Tongue (tissue), 2 donors: Measurements from ENCODE around the gene CCDC194. TPM values are rescaled to one million over a fixed set of nuclear protein-coding genes. Genes with fewer than 3 reads are reported as not detected.
"Not testable (repeated sequence)": the region's sequence is repeated elsewhere in the genome, so short reads cannot be mapped to it uniquely, and the experiment has no call there.

Experiments
- DNase-seq: peaks from one replicate; pipeline ENCODE4 v3.0.0-alpha.2; 2015
- total RNA-seq: library from RNA; depleted of rRNA; stranded (reverse); fragments of >200 nt; gene quantifications from one replicate; pipeline ENCODE4 v1.2.3, GENCODE V29; 2014

CCDC194 gene
- total RNA-seq, 1 donor from 2014 or later: not detected

- DNase-seq: peak; percentile 64
These were observed 23.9 kb downstream of the CCDC194 start for GRCh38 chr19:17370026-17370587.

GRCh38 chr19:17365361-17365760, 28.6 kb downstream of the CCDC194 start:
- no peak for DNase-seq

GRCh38 chr19:17363852-17364605, 30.0 kb downstream of the CCDC194 start:
- DNase-seq: not testable (repeated sequence)

GRCh38 chr19:17359905-17360800, 33.8 kb downstream of the CCDC194 start:
- DNase-seq: no peak

GRCh38 chr19:17358395-17358794, 35.6 kb downstream of the CCDC194 start:
- no peak for DNase-seq

- peak; percentile 31 for DNase-seq
These were observed 36.3 kb downstream of the CCDC194 start for GRCh38 chr19:17357724-17358123.

GRCh38 chr19:17357078-17357666, 36.8 kb downstream of the CCDC194 start:
- DNase-seq: no peak

GRCh38 chr19:17353386-17353785, 40.6 kb downstream of the CCDC194 start:
- no peak for DNase-seq

GRCh38 chr19:17352608-17353280, 41.3 kb downstream of the CCDC194 start:
- no peak for DNase-seq

GRCh38 chr19:17351815-17352435, 42.1 kb downstream of the CCDC194 start:
- no peak for DNase-seq

GRCh38 chr19:17348700-17349099, 45.3 kb downstream of the CCDC194 start:
- DNase-seq: peak; percentile 46

GRCh38 chr19:17347877-17348276, 46.1 kb downstream of the CCDC194 start:
- no peak for DNase-seq

GRCh38 chr19:17347361-17347760, 46.6 kb downstream of the CCDC194 start:
- no peak for DNase-seq

GRCh38 chr19:17346109-17346671, 47.8 kb downstream of the CCDC194 start:
- DNase-seq: peak; percentile 79

GRCh38 chr19:17341845-17342244, 52.2 kb downstream of the CCDC194 start:
- no peak for DNase-seq

- DNase-seq: no peak
These were observed 52.6 kb downstream of the CCDC194 start for GRCh38 chr19:17341386-17341785.

- DNase-seq: no peak
These were observed 53.1 kb downstream of the CCDC194 start for GRCh38 chr19:17340871-17341357.
